SK-N-SH treated with all-trans-retinoic acid at 6 μM for 48 hours (cell line): ENCODE data around the gene RPL3.

Experiments
- ATAC-seq: fragments of 200-7000 bp; cut with Tn5 transposase; 3 replicates; pipeline ENCODE4 v1.9.1; 2020; ENCODE audit warnings: mild to moderate bottlenecking, moderate library complexity
- ARNTL ChIP-seq: fragments of 450-650 bp; formaldehyde crosslinking; IDR thresholded peaks from 2 replicates; pipeline ENCODE4 v1.5.0; 2020; ENCODE audit warnings: low read depth, mild to moderate bottlenecking, moderate library complexity, borderline replicate concordance
- BACH2 ChIP-seq: fragments of 250-450 bp; sonication (Bioruptor Pico); IDR thresholded peaks from 2 replicates; pipeline ENCODE4 v1.9.0; 2021; ENCODE audit warnings: mild to moderate bottlenecking, borderline replicate concordance
- CSDC2 ChIP-seq: fragments of 250-450 bp; sonication (Bioruptor Pico); IDR thresholded peaks from 2 replicates; pipeline ENCODE4 v1.5.0; 2020; ENCODE audit warnings: mild to moderate bottlenecking, moderate library complexity
- ESRRG ChIP-seq: fragments of 250-450 bp; sonication (Bioruptor Pico); IDR thresholded peaks from 2 replicates; pipeline ENCODE4 v1.6.1; 2021; ENCODE audit warnings: mild to moderate bottlenecking
- GLIS3 ChIP-seq: fragments of 250-450 bp; sonication (Bioruptor Pico); IDR thresholded peaks from 2 replicates; pipeline ENCODE4 v1.5.0; 2020; ENCODE audit warnings: mild to moderate bottlenecking, moderate library complexity
- ISL1 ChIP-seq: fragments of 250-450 bp; sonication (Bioruptor Pico); IDR thresholded peaks from 2 replicates; pipeline ENCODE4 v2.1.2; 2022; ENCODE audit warnings: mild to moderate bottlenecking, moderate library complexity
- OSR1 ChIP-seq: fragments of 250-450 bp; sonication (Bioruptor Pico); IDR thresholded peaks from 2 replicates; pipeline ENCODE4 v1.8.0; 2022; ENCODE audit warnings: moderate library complexity, mild to moderate bottlenecking, inconsistent platforms
- POU6F1 ChIP-seq: fragments of 250-450 bp; sonication (Bioruptor Pico); IDR thresholded peaks from 2 replicates; pipeline ENCODE4 v1.8.0; 2021; ENCODE audit warnings: low read depth, mild to moderate bottlenecking, moderate library complexity, borderline replicate concordance
- PPARA ChIP-seq: fragments of 250-450 bp; sonication (Bioruptor Pico); IDR thresholded peaks from 2 replicates; pipeline ENCODE4 v1.5.0; 2020; ENCODE audit warnings: mild to moderate bottlenecking, borderline replicate concordance
- RARB ChIP-seq: fragments of 250-450 bp; sonication (Bioruptor Pico); IDR thresholded peaks from 2 replicates; pipeline ENCODE4 v1.8.0; 2021; ENCODE audit warnings: mild to moderate bottlenecking, moderate library complexity
- SNAI2 ChIP-seq: fragments of 250-450 bp; sonication (Bioruptor Pico); IDR thresholded peaks from 2 replicates; pipeline ENCODE4 v1.5.0; 2020; ENCODE audit warnings: mild to moderate bottlenecking, moderate library complexity
- TCF4 ChIP-seq: fragments of 250-450 bp; sonication (Bioruptor Pico); IDR thresholded peaks from 2 replicates; pipeline ENCODE4 v1.8.0; 2021; ENCODE audit warnings: mild to moderate bottlenecking, moderate library complexity, borderline replicate concordance
- TOX ChIP-seq: fragments of 250-450 bp; sonication (Bioruptor Pico); IDR thresholded peaks from 2 replicates; pipeline ENCODE4 v1.8.0; 2021; ENCODE audit warnings: mild to moderate bottlenecking, moderate library complexity, borderline replicate concordance
- ZC3H10 ChIP-seq: fragments of 250-450 bp; sonication (Bioruptor Pico); IDR thresholded peaks from 2 replicates; pipeline ENCODE4 v1.5.1; 2021; ENCODE audit warnings: mild to moderate bottlenecking, moderate library complexity
- ZFP3 ChIP-seq: fragments of 250-450 bp; sonication (Bioruptor Pico); IDR thresholded peaks from 2 replicates; pipeline ENCODE4 v1.5.0; 2020; ENCODE audit warnings: mild to moderate bottlenecking, moderate library complexity
- ZFP30 ChIP-seq: fragments of 450-650 bp; formaldehyde crosslinking; IDR thresholded peaks from 2 replicates; pipeline ENCODE4 v1.5.0; 2022; ENCODE audit warnings: mild to moderate bottlenecking, moderate library complexity
- ZNF565 ChIP-seq: fragments of 450-650 bp; formaldehyde crosslinking; conservative IDR thresholded peaks from 2 replicates; pipeline ENCODE4 v1.5.0; 2020; ENCODE audit warnings: low read depth, mild to moderate bottlenecking, moderate library complexity
- ZNF8 ChIP-seq: fragments of 450-650 bp; formaldehyde crosslinking; IDR thresholded peaks from 2 replicates; pipeline ENCODE4 v1.5.0; 2020; ENCODE audit warnings: mild to moderate bottlenecking, moderate library complexity
- TF ChIP-seq, protein P1 (sequence below): fragments of 250-450 bp; sonication (Bioruptor Pico); IDR thresholded peaks from 2 replicates; pipeline ENCODE4 v1.5.1; 2021; ENCODE audit warnings: mild to moderate bottlenecking, moderate library complexity
- TF ChIP-seq, protein P2 (sequence below): fragments of 250-450 bp; sonication (Bioruptor Pico); IDR thresholded peaks from 2 replicates; pipeline ENCODE4 v1.5.1; 2020; ENCODE audit warnings: low read depth, mild to moderate bottlenecking, moderate library complexity

RPL3 gene

DNA sequence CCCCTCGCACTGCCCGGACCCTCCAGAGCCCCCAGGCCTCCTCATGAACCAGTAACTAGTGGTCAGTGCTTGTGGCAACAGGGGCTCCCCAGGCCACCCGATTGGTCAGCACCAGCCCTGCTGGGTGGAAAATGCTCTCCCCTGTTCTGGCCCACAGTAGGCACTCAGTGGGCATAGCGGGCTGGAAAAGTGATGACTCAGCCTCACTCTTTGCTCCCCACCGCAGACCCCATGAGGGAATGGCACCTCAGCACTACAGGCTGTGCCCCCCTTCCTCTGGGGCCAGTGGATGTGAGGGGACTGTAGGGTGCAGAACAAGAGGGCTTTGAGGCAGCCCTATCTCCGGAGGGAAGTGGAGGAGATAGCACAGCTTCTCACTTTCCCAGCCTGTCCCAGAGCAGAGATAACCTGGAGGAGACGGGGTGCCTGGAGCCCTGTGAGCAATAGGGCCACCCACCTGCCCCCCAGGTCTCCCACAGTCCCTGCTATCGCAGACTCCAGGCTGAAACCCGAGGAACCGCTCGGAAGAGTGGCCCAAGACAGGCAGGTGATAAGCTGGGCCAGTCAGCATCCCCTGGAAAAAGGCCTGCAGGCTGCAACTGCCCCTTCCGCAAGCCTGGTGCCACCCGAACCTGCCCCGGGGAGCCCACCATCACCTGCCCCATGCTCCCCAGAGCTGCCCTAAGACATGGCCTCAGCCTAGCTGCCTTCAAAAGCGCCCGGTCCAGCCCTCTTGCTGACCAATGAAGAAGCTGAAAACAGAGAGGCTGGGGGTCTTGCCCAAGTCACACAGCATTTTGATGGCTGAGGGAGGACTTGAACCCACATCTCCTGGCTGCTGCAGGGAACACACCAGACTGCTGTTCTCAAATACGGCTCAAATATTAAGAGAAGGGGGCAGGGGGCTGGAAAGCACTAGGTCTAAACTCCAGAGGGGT, 45.2 kb downstream of the RPL3 start:
- ATAC-seq, result no peak
- no peak for TF ChIP-seq BACH2 (CRISPR knock-in tag)
- no peak for TF ChIP-seq CSDC2 (CRISPR knock-in tag)
- TF ChIP-seq ARNTL (CRISPR knock-in tag), result no peak

DNA sequence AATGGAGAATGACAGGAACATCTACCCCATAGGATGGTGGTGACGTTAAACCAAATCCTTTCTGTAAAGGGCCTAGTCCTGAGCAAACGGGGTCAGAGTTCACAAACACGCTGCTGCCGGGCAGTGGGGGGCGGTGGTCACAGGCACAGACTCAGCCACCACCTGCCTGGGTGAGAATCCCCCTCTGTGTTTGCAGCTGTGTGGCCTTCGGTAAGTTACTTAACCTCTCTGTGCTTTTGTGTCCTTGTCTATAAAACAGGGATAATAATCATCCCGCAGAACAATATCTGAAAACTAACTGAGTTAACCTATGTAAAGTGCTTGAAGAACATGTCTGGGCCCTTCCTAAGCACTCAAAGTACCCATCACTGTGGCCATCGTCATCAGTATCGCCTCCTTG, 48.6 kb downstream of the RPL3 start:
- TF ChIP-seq TOX (CRISPR knock-in tag) (no peak), ISL1 (CRISPR knock-in tag) (no peak), PPARA (CRISPR knock-in tag) (no peak), OSR1 (no peak), ESRRG (CRISPR knock-in tag) (no peak), BACH2 (CRISPR knock-in tag) (no peak), SNAI2 (CRISPR knock-in tag) (no peak)
- TF ChIP-seq, all 23 proteins: peak for 0
- no peak for ATAC-seq

- ATAC-seq, result no peak
- TF ChIP-seq ZNF8 (CRISPR knock-in tag) (no peak), SNAI2 (CRISPR knock-in tag) (no peak), POU6F1 (CRISPR knock-in tag) (no peak), ESRRG (CRISPR knock-in tag) (no peak), CSDC2 (CRISPR knock-in tag) (no peak), TCF4 (CRISPR knock-in tag) (no peak), PPARA (CRISPR knock-in tag) (no peak), ARNTL (CRISPR knock-in tag) (no peak), ZC3H10 (CRISPR knock-in tag) (no peak), TOX (CRISPR knock-in tag) (no peak), ZNF565 (CRISPR knock-in tag) (no peak), ZFP30 (CRISPR knock-in tag) (no peak), RARB (CRISPR knock-in tag) (no peak), BACH2 (CRISPR knock-in tag) (no peak), ZFP3 (CRISPR knock-in tag) (no peak), OSR1 (no peak)
- TF ChIP-seq, protein P1, sequence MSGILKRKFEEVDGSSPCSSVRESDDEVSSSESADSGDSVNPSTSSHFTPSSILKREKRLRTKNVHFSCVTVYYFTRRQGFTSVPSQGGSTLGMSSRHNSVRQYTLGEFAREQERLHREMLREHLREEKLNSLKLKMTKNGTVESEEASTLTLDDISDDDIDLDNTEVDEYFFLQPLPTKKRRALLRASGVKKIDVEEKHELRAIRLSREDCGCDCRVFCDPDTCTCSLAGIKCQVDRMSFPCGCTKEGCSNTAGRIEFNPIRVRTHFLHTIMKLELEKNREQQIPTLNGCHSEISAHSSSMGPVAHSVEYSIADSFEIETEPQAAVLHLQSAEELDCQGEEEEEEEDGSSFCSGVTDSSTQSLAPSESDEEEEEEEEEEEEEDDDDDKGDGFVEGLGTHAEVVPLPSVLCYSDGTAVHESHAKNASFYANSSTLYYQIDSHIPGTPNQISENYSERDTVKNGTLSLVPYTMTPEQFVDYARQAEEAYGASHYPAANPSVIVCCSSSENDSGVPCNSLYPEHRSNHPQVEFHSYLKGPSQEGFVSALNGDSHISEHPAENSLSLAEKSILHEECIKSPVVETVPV (CRISPR knock-in tag), result no peak
- TF ChIP-seq, protein P2, sequence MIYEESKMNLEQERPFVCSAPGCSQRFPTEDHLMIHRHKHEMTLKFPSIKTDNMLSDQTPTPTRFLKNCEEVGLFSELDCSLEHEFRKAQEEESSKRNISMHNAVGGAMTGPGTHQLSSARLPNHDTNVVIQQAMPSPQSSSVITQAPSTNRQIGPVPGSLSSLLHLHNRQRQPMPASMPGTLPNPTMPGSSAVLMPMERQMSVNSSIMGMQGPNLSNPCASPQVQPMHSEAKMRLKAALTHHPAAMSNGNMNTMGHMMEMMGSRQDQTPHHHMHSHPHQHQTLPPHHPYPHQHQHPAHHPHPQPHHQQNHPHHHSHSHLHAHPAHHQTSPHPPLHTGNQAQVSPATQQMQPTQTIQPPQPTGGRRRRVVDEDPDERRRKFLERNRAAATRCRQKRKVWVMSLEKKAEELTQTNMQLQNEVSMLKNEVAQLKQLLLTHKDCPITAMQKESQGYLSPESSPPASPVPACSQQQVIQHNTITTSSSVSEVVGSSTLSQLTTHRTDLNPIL (CRISPR knock-in tag), result no peak
Measured at GRCh38 chr22:39270280-39270679, 49.1 kb downstream of the RPL3 start.

- TF ChIP-seq CSDC2 (CRISPR knock-in tag) (no peak), BACH2 (CRISPR knock-in tag) (no peak)
- ATAC-seq, result no peak
Measured at GRCh38 chr22:39269095-39269790, 50.2 kb downstream of the RPL3 start.

DNA sequence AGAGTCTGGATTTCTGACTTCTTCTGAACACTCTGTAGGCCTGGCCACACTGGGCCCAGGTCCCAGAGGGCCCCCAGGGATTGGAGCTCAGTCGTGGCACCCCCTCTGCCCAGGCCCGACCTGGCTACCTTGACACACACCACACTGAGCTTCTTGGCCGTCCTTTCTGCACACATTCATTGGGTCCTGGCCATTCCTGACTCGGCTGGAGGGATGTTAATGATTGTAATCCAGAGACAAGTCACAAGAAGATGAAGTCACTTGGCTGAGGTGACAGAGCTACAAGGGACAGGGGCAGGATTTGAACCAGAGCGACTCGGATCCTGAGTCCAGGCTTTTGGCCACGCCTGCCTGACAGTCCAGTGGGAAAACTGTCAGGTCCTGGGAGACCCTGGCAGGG, 50.8 kb downstream of the RPL3 start:
- TF ChIP-seq GLIS3 (CRISPR knock-in tag) (no peak), ARNTL (CRISPR knock-in tag) (no peak), ZC3H10 (CRISPR knock-in tag) (no peak)
- ATAC-seq, result no peak
